MCF 10A (cell line): ENCODE results near the gene GNAI2. TPM values are rescaled to one million over a fixed set of nuclear protein-coding genes. Genes with fewer than 3 reads are reported as not detected.
A peak's percentile ranks its signal among the peaks of the same experiment; 100 is the strongest.

Source experiments
- BruUV-seq: library from RNA; stranded (reverse); fragments of 400-500 nt; replicated peaks from 2 replicates; lab custom pipeline; 2021; lab: Mats Ljungman, UMichigan
- CTCF ChIA-PET: fragments of 300-600 bp; sonication (Branson Sonifier 250); formaldehyde crosslinking; extraction: SDS; loops from one replicate; lab custom pipeline; 2021; ENCODE audit warnings: antibody characterized with exemption, inconsistent platforms; lab: Yijun Ruan, JAX
- POLR2A ChIA-PET: fragments of 300-600, 350-650 bp; sonication (Branson Sonifier 250); formaldehyde crosslinking; extraction: SDS; loops from one replicate; lab custom pipeline; 2020; ENCODE audit warnings: antibody characterized with exemption, inconsistent platforms; lab: Yijun Ruan, JAX
- DNase-seq: peaks from one replicate; pipeline ENCODE4 v3.0.0-alpha.2; 2018; ENCODE audit not compliant: unreplicated experiment
- H3K27ac Mint-ChIP-seq: one replicate; pipeline ENCODE4 v1.8.0; 2022; ENCODE audit warnings: mild to moderate bottlenecking, low read depth, mixed read lengths; ENCODE audit not compliant: unreplicated experiment
- H3K27me3 Mint-ChIP-seq: one replicate; pipeline ENCODE4 v1.8.0; 2022; ENCODE audit warnings: mixed read lengths; ENCODE audit not compliant: insufficient read depth, unreplicated experiment
- H3K36me3 Mint-ChIP-seq: one replicate; pipeline ENCODE4 v1.8.0; 2022; ENCODE audit warnings: mild to moderate bottlenecking, moderate library complexity, mixed read lengths; ENCODE audit not compliant: insufficient read depth, unreplicated experiment
- H3K4me1 Mint-ChIP-seq: one replicate; pipeline ENCODE4 v1.8.0; 2022; ENCODE audit warnings: mixed read lengths; ENCODE audit not compliant: insufficient read depth, unreplicated experiment
- H3K4me3 Mint-ChIP-seq: one replicate; pipeline ENCODE4 v1.8.0; 2022; ENCODE audit warnings: mild to moderate bottlenecking, moderate library complexity, mixed read lengths; ENCODE audit not compliant: unreplicated experiment
- H3K9me3 Mint-ChIP-seq: one replicate; pipeline ENCODE4 v1.8.0; 2022; ENCODE audit warnings: mixed read lengths; ENCODE audit not compliant: unreplicated experiment
- CTCF ChIP-seq: fragments of 200-600 bp; IDR thresholded peaks from one replicate; pipeline ENCODE4 v1.8.0; 2022; ENCODE audit warnings: antibody characterized with exemption, mild to moderate bottlenecking; ENCODE audit not compliant: unreplicated experiment
- intact Hi-C: fragments of 100-400 bp; cut with micrococcal nuclease; formaldehyde crosslinking; loops from 2 replicates; pipeline ENCODE4 v1.14.1; 2022
- total RNA-seq: library from RNA; stranded (reverse); gene quantifications from 2 replicates; pipeline ENCODE4 v1.2.3, GENCODE V29; 2022

GNAI2 gene
- total RNA-seq, 1 experiment from 2014 or later = 123 TPM

GRCh38 chr3:50237754-50238548, 1.9 kb downstream of the GNAI2 start:
- Mint-ChIP-seq H3K4me3 (peak overlapping the region; percentile 98), H3K9me3 (no peaks in the 10 kb centered on the region), H3K36me3 (peaks cover 14% of the 10 kb centered on the region), H3K27ac (peak overlapping the region; percentile 83), H3K27me3 (no peaks in the 10 kb centered on the region), H3K4me1 (peaks cover 49% of the 10 kb centered on the region)
- DNase-seq = peak; percentile 88
- TF ChIP-seq CTCF = no peak
- CTCF ChIA-PET = interaction anchor here (0.6 to 4.3 kb wide), 7 partner anchors 9 to 86 kb away, joined by 3 to 36 read pairs (median 3); no protein-coding TSS in a partner anchor
- POLR2A ChIA-PET = interaction anchor here (0.6 to 4.8 kb wide), 10 partner anchors 10 to 1737 kb away, joined by 3 to 102 read pairs (median 4); partner anchors contain the start of genes ABHD14A, HYAL3, NAA80 and TUSC2
- intact Hi-C loops = no loop called here
- BruUV-seq = no TSS peak

GRCh38 chr3:50238549-50239026, 2.6 kb downstream of the GNAI2 start:
- intact Hi-C loops = no loop called here

GRCh38 chr3:50239649-50240048, 3.6 kb downstream of the GNAI2 start:
- Mint-ChIP-seq H3K27ac (peak overlapping the region; percentile 54), H3K4me1 (peaks cover 40% of the 10 kb centered on the region), H3K4me3 (no peak overlapping the region), H3K9me3 (no peaks in the 10 kb centered on the region), H3K36me3 (peaks cover 14% of the 10 kb centered on the region), H3K27me3 (no peaks in the 10 kb centered on the region)
- intact Hi-C loops = no loop called here
- no peak for TF ChIP-seq CTCF
- no TSS peak for BruUV-seq
- no peak for DNase-seq
- CTCF ChIA-PET = interaction anchor here (1.4 to 2.4 kb wide), 2 partner anchors 10 to 12 kb away, joined by 6 to 12 read pairs; no protein-coding TSS in a partner anchor
- POLR2A ChIA-PET = interaction anchor here (0.6 to 0.7 kb wide), 2 partner anchors 9 to 12 kb away, joined by 3 to 4 read pairs; no protein-coding TSS in a partner anchor

More at GRCh38 chr3:50238549-50239026, 2.6 kb downstream of the GNAI2 start:
- peak; percentile 85 for DNase-seq
- ChIA-PET POLR2A (interaction anchor here (0.6 to 4.8 kb wide), 7 partner anchors 10 to 1736 kb away, joined by 3 to 102 read pairs (median 4); partner anchors contain the start of genes ABHD14A, HYAL3 and NAA80), CTCF (interaction anchor here (1.0 to 4.3 kb wide), 4 partner anchors 8 to 18 kb away, joined by 3 to 36 read pairs (median 18); no protein-coding TSS in a partner anchor)
- Mint-ChIP-seq H3K27ac (peak overlapping the region; percentile 83), H3K27me3 (no peaks in the 10 kb centered on the region), H3K4me3 (peak overlapping the region; percentile 98), H3K36me3 (peaks cover 14% of the 10 kb centered on the region), H3K4me1 (peaks cover 43% of the 10 kb centered on the region), H3K9me3 (no peaks in the 10 kb centered on the region)
- TF ChIP-seq CTCF = no peak
- BruUV-seq = no TSS peak

GRCh38 chr3:50241163-50241562, 5.2 kb downstream of the GNAI2 start:
- Mint-ChIP-seq H3K36me3 (peaks cover 14% of the 10 kb centered on the region), H3K4me3 (no peak overlapping the region), H3K27me3 (no peaks in the 10 kb centered on the region), H3K4me1 (peaks cover 48% of the 10 kb centered on the region), H3K9me3 (no peaks in the 10 kb centered on the region), H3K27ac (peak overlapping the region; percentile 46)
- CTCF ChIA-PET = interaction anchor here (0.5 to 2.4 kb wide), 6 partner anchors 10 to 401 kb away, joined by 3 to 12 read pairs (median 3); no protein-coding TSS in a partner anchor
- DNase-seq = no peak
- POLR2A ChIA-PET = interaction anchor here (1.1 kb wide), 1 partner anchor 87 kb away, joined by 4 read pairs; the partner anchor contains the start of gene TUSC2
- BruUV-seq = no TSS peak
- no peak for TF ChIP-seq CTCF
- intact Hi-C loops = no loop called here
